CD4-positive, alpha-beta T cell treated with Interleukin-17A for 4 hours (primary cell): Measurements from ENCODE around the gene TSTD2.
A peak's percentile ranks its signal among the peaks of the same experiment; 100 is the strongest.
"Not testable (repeated sequence)": the region's sequence is repeated elsewhere in the genome, so short reads cannot be mapped to it uniquely, and the experiment has no call there.

Experiments
- DNase-seq: peaks from one replicate; pipeline ENCODE4 v3.0.0-alpha.2; 2020; ENCODE audit warnings: mixed read lengths

The TSTD2 gene

DNA sequence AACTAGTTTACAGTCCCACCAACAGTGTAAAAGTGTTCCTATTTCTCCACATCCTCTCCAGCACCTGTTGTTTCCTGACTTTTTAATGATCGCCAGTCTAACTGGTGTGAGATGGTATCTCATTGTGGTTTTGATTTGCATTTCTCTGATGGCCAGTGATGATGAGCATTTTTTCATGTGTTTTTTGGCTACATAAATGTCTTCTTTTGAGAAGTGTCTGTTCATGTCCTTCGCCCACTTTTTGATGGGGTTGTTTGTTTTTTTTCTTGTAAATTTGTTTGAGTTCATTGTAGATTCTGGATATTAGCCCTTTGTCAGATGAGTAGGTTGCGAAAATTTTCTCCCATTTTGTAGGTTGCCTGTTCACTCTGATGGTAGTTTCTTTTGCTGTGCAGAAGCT lies 51.6 kb downstream of the TSTD2 start:
- not testable (repeated sequence) for DNase-seq

DNA sequence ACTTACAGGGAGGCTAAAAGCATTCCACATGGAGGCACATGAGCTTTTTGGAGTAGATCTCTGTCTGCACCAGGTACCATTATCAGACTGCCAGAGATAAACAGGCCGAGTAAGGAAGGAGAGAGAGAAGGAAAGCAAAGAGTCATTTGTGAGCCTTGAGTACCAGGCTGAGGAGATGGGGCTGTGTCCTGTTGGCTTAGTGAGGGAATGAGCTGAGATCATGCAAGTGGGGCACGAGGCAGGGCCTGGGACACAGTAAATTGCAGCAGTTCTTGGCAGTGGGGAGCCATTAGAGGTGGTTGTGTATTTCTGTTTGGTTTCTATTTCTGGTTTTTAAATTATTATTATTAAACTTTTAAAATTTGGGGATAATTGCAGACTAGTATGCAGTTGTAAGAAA lies 53.3 kb downstream of the TSTD2 start:
- DNase-seq = no peak

- no peak for DNase-seq
Observed at GRCh38 chr9:97578846-97579245, 54.3 kb downstream of the TSTD2 start.

- no peak for DNase-seq
Observed at GRCh38 chr9:97577051-97577450, 56.1 kb downstream of the TSTD2 start.

GRCh38 chr9:97575673-97576200 lies 57.4 kb downstream of the TSTD2 start:
- DNase-seq = no peak

DNA sequence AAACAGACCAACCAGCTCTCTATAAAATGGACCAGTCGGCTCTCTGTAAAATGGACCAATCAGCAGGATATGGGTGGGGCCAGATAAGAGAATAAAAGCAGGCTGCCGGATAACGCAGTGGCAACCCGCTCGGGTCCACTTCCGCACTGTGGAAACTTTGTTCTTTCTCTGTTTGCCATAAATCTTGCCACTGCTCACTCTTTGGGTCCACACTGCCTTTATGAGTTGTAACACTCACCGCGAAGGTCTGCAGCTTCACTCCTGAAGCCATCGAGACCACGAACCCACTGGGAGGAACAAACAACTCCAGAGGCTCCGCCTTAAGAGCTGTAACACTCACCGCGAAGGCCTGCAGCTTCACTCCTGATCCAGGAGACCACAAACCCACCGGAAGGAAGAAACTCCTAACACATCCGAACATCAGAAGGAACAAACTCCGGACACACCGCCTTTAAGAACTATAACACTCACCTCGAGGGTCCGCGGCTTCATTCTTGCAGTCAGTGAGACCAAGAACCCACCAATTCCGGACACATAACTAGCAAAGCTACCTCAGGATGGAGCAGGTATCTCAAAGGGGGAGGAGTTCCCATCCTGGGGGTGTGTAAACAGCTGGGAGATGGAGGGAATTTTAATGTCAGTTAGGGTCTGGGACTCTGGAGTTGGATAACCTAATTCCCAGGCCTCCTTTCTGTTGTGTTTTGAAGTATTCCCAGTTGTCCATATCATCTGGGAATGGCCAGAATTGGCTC lies 58.1 kb downstream of the TSTD2 start:
- DNase-seq = peak; percentile 33

DNA sequence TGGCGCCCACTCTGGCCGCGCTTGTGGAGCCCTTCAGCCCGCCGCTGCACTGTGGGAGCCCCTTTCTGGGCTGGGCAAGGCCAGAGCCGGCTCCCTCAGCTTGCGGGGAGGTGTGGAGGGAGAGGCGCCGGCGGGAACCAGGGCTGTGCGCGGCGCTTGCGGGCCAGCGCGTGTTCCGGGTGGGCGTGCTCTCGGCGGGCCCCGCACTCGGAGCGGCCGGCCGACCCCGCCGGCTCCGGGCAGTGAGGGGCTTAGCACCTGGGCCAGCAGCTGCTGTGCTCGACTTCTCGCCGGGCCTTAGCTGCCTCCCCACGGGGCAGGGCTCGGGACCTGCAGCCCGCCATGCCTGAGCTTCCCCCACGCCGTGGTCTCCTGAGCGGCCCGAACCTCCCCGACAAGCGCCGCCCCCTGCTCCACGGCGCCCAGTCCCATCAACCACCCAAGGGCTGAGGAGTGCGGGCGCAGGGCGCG lies 59.0 kb downstream of the TSTD2 start:
- DNase-seq = not testable (repeated sequence)

DNA sequence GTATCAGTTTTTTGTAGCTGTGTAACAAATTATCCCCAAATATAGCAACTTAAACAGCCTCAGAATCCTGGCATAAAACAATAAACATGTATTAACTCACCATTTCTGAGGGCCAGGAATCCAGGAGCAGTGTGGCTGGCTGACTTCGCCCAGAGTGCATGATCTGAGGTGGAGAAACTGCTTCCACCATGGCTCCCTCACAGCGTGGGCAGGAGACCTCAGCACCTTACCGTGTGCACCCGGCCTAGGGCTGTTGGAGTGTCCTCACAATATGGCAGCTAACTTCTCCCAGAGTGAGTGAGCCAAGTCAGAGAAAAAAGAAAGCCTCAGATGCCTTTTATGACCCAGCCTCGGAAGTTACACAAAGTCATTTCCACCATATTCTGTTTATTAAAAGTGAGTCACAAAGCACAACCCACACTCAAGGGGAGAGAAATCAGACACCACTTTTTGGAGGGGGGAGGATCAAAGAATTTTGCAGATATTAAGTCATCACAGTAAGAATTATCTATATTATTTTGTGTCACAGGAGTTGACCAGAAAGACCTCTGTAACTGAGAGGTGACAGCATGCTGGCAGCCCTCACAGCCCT lies 59.6 kb downstream of the TSTD2 start:
- no peak for DNase-seq

DNA sequence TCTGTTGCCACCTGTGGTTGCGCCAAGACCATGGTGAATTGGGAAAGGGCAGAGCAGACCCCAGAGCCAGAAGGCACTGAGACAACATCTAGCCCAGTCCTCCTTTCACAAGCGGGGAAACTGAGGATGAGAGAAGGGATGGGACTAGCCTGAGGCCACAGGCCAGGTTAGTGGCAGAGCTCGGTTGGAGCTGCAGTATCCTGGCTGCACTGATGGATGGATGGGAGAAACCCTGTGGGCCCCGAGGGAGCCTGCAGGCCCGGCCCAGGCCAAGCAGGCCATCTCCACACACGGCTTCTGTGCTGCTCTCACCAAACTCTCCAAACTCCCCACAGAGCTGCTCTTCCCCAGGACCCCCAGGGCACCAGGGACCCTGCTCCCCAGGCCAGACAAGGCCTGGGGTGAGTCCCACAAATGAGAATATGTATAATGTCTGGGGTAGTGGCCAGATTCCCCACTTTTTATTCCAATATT lies 60.2 kb downstream of the TSTD2 start:
- DNase-seq = no peak

- DNase-seq = no peak
Observed at GRCh38 chr9:97572196-97572891, 60.8 kb downstream of the TSTD2 start.

DNA sequence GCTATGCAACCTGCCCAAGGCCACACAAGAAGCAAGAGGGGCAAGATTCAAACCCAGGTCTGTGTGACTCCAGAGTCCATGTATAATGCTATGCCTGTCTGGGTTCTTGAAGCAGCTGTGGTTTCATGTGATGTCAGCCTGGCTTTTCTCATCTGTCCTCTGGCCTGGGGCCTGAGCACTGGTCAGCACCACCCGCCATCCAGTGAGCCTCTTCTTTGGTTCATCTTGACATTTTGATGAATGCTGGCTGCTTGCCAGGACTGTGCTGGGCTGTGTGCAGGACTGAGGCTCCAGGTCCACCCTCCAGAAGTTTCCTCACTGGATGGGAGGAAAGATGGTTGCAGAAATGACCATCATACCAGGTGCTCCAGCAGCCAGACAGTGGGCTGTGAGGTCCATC lies 61.5 kb downstream of the TSTD2 start:
- no peak for DNase-seq

GRCh38 chr9:97570899-97571298 lies 62.3 kb downstream of the TSTD2 start:
- DNase-seq = no peak

DNA sequence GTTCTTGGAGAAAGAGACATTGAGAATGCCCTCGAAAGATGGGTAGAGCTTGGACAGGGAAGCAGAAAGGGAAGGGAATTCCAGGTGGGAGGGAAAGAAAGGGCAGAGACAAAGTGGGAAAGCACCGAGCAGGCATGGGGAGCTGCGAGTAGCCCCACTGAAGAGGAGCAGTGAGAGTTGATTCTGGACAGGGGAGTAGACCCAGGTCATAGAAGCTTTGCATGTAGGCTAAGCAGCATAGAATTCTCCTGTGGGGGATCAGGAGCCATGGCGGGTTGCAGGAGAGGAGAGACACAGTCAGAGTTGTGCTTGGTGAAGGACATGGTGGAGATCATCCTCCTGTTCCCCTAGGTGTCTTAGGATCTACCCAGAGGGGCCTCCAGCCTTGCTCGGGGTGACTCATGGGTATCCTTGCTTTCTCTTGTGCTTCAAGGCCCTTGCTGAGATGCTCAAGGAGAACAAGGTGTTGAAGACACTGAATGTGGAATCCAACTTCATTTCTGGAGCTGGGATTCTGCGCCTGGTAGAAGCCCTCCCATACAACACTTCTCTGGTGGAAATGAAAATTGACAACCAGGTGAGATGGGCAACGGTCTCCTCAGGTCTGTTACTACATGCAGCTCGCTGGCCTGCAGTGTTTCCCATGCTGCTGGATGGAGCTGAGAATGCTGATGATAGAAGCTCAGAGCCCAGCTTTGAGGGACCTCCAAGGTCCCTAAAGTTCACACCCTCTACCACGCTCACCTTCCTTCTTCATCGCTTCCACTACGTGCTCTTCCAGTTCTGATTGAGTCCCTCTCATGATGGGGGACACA lies 64.5 kb downstream of the TSTD2 start:
- DNase-seq = no peak

- DNase-seq = no peak
Observed at GRCh38 chr9:97567894-97568202, 65.3 kb downstream of the TSTD2 start.

- DNase-seq = no peak
Observed at GRCh38 chr9:97567182-97567893, 65.8 kb downstream of the TSTD2 start.

GRCh38 chr9:97565262-97565661 lies 67.9 kb downstream of the TSTD2 start:
- no peak for DNase-seq

DNA sequence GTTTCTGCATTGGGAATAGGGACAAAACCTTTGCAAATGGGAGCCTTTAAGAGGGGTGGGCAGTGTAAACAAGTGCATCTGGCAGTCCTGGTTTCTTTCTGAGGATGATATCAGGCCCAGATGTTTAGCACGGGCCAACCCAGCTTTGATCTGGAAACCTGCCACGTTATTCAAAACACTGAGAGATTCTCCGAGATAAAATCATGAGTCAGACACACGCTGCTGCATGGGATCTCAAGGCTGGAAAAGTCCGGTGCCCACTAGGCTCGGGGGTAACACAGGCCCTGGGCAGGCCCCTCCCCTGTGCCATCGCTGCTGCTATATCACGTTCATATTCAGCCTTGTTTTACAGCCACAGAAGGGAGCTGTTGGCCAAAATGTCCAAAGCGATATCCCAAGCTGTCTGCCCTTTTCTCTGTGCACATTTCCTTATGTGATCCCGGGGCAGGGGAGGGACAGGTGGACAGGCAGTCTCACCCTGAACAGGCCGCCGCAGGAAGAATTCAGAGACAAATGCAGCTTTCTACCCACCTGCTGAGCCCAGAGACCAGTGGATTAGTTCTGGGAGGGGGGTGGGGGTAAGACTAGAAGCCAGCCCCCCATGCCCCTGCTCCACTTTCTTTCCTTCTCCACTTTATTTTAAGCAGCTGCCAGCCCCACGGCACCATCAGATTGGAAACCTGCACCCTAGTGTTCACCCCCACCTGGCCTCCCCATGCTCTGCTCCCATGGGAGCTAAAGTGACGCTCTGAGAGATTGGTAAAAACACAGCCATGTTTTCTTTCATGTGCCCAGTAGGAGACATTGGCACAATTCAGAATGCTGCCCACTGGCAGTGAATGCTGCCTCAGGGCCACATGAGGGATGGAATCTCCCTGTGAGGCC lies 68.6 kb downstream of the TSTD2 start:
- DNase-seq = no peak

DNA sequence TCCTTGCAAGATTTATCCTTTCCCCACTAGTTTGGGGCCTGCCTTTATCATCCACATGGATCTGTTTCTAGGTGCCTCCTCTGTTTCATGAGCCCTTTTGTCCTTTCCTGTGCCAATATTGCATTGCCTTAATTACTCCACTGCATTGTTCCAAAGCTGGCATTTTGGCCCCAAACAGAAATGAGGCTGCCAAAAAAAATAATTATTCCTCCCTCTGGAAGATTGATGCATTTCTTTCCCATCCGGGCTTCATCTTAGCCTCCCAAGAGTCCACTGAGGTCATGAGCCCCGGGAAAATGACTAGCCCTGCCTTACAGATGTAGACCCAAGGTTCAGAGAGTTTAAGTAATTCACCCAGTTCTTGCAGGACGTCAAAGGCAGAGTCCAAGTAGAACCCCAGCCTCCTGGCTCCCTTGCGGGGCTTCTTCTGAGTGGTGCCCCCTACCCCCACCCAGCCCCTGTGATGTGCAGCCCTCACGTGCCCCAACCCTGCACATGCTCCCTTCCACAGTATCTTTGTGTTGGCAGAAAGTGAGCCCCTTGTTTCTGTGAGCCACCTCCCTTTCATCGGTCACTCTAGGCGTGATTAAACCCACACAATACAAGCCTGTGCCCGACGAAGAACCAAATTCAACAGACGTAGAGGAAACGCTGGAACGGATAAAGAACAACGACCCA lies 69.6 kb downstream of the TSTD2 start:
- no peak for DNase-seq

- DNase-seq = no peak
Observed at GRCh38 chr9:97562542-97562941, 70.6 kb downstream of the TSTD2 start.

DNA sequence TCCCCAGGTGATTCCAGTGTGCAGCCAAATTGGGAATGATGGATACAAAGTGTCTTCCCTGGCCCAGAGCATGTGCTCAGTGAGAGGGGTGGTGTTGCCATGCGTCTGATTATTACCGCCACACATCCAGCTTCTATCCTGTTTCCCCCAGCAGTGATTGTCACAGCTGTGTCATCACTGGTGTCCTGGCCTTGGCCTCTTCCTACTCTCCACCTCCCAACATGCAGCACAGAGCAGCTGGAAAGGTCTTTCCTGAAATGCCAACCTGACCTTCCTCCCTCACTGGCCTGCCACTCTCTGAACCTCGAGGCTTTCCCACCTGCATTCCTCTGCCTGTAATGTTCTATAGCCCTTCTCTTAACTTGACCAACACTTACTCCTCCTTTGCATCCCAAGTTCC lies 71.7 kb downstream of the TSTD2 start:
- DNase-seq = no peak

GRCh38 chr9:97560851-97561250 lies 72.3 kb downstream of the TSTD2 start:
- DNase-seq = no peak
